Measurements from ENCODE around the gene KCNAB1.

GRCh38 chr3:156536524-156537316 is 416.3 kb downstream of the KCNAB1 start:
- TF ChIP-seq POLR2A (IDR thresholded peaks at IDR 0.05) (no peak), EP300 (IDR thresholded peaks at IDR 0.05) (no peak), POLR2AphosphoS5 (IDR thresholded peaks at IDR 0.05) (no peak)

Measured in suprapubic skin (tissue), 4 donors.